ENCODE data around the gene DPH6.

DNA sequence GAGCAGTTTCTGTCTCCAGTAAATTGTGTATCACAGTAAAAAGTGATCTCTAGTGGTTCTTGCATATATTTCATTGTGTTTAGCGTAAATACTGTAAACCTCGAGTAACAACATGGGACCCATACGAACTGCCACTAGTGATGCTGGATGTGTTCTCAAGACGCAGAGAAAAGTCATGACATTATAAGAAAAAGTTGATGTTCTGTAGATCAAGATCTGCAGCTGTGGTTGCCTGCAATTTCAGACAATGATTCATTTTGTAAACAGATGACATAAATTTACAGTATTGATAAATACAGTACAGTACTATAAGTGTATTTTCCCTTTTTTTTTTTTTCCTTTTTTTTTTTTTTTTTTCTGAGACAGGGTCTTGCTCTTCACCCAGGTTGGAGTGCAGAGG lies 100.1 kb downstream of the DPH6 start:
- TF ChIP-seq SNAI2 (CRISPR knock-in tag; IDR thresholded peaks at IDR 0.05) (no peak), ZFP30 (CRISPR knock-in tag; IDR thresholded peaks at IDR 0.05) (no peak), ZFP3 (CRISPR knock-in tag; IDR thresholded peaks at IDR 0.05) (no peak)
- TF ChIP-seq, protein P1, sequence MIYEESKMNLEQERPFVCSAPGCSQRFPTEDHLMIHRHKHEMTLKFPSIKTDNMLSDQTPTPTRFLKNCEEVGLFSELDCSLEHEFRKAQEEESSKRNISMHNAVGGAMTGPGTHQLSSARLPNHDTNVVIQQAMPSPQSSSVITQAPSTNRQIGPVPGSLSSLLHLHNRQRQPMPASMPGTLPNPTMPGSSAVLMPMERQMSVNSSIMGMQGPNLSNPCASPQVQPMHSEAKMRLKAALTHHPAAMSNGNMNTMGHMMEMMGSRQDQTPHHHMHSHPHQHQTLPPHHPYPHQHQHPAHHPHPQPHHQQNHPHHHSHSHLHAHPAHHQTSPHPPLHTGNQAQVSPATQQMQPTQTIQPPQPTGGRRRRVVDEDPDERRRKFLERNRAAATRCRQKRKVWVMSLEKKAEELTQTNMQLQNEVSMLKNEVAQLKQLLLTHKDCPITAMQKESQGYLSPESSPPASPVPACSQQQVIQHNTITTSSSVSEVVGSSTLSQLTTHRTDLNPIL (CRISPR knock-in tag; IDR thresholded peaks at IDR 0.05; ENCODE audit: low read depth): no peak
